T-helper 9 cell (primary cell): Measurements from ENCODE around the gene CMTM1.
"Not testable (repeated sequence)": the region's sequence is repeated elsewhere in the genome, so short reads cannot be mapped to it uniquely, and the experiment has no call there.

Source experiments
- DNase-seq: peaks from one replicate; pipeline ENCODE4 v3.0.0-alpha.2; 2020

The CMTM1 gene

GRCh38 chr16:66617010-66617434, 50.8 kb downstream of the CMTM1 start:
- no peak for DNase-seq

- DNase-seq, result no peak
These were observed 51.5 kb downstream of the CMTM1 start for GRCh38 chr16:66617728-66618127.

GRCh38 chr16:66618588-66619375, 52.5 kb downstream of the CMTM1 start:
- no peak for DNase-seq

GRCh38 chr16:66619534-66620428, 53.5 kb downstream of the CMTM1 start:
- no peak for DNase-seq

- DNase-seq, result no peak
These were observed 54.2 kb downstream of the CMTM1 start for GRCh38 chr16:66620429-66620795.

GRCh38 chr16:66621973-66622372, 55.7 kb downstream of the CMTM1 start:
- no peak for DNase-seq

GRCh38 chr16:66622863-66623262, 56.6 kb downstream of the CMTM1 start:
- DNase-seq, result no peak

- DNase-seq, result no peak
These were observed 57.5 kb downstream of the CMTM1 start for GRCh38 chr16:66623755-66624154.

GRCh38 chr16:66627611-66628378, 61.6 kb downstream of the CMTM1 start:
- not testable (repeated sequence) for DNase-seq
